H9 (cell line): ENCODE measurements around the gene FHIT. TPM values are rescaled to one million over a fixed set of nuclear protein-coding genes. Genes with fewer than 3 reads are reported as not detected.
"Not testable (repeated sequence)": the region's sequence is repeated elsewhere in the genome, so short reads cannot be mapped to it uniquely, and the experiment has no call there.

Experiments
- DNase-seq: peaks from one replicate; pipeline ENCODE4 v3.0.0-alpha.2; 2017
- H2AFZ ChIP-seq: one replicate; pipeline ENCODE4 v1.6.1; 2013; ENCODE audit warnings: mild to moderate bottlenecking, low read length, control low read depth, moderate library complexity
- H2AK5ac ChIP-seq: 2 replicates; pipeline ENCODE4 v1.6.1; 2013; ENCODE audit warnings: low read length, control low read depth, mixed read lengths; ENCODE audit not compliant: insufficient read length
- H2BK120ac ChIP-seq: one replicate; pipeline ENCODE4 v1.6.1; 2013; ENCODE audit warnings: low read depth, mild to moderate bottlenecking, low read length, control low read depth, inconsistent platforms; ENCODE audit not compliant: poor library complexity, severe bottlenecking
- H2BK12ac ChIP-seq: 2 replicates; pipeline ENCODE4 v1.6.1; 2013; ENCODE audit warnings: low read length, control low read depth, mixed read lengths, low read depth; ENCODE audit not compliant: insufficient read length
- H2BK15ac ChIP-seq: 2 replicates; pipeline ENCODE4 v1.6.1; 2013; ENCODE audit warnings: low read depth, low read length, control low read depth
- H2BK20ac ChIP-seq: one replicate; pipeline ENCODE4 v1.6.1; 2013; ENCODE audit warnings: low read depth, mild to moderate bottlenecking, low read length, control low read depth, inconsistent platforms; ENCODE audit not compliant: poor library complexity, severe bottlenecking
- H2BK5ac ChIP-seq: 2 replicates; pipeline ENCODE4 v1.6.1; 2013; ENCODE audit warnings: low read length, control low read depth, mixed read lengths; ENCODE audit not compliant: insufficient read length
- H3K14ac ChIP-seq: 2 replicates; pipeline ENCODE4 v1.6.1; 2013; ENCODE audit warnings: low read length, control low read depth; ENCODE audit not compliant: insufficient read depth
- H3K18ac ChIP-seq: 2 replicates; pipeline ENCODE4 v1.6.1; 2013; ENCODE audit warnings: low read depth, mild to moderate bottlenecking, mixed read lengths, low read length, control low read depth; ENCODE audit not compliant: insufficient read length
- H3K23ac ChIP-seq: 2 replicates; pipeline ENCODE4 v1.6.1; 2013; ENCODE audit warnings: low read length, control low read depth, mixed read lengths, low read depth; ENCODE audit not compliant: insufficient read length
- H3K23me2 ChIP-seq: 2 replicates; pipeline ENCODE4 v1.6.1; 2013; ENCODE audit warnings: low read depth, mild to moderate bottlenecking, mixed read lengths, low read length, control low read depth; ENCODE audit not compliant: insufficient read length, poor library complexity, severe bottlenecking
- H3K27ac ChIP-seq: 2 replicates; pipeline ENCODE4 v1.5.1; 2013; ENCODE audit warnings: low read length, control low read depth, mixed read lengths, low read depth; ENCODE audit not compliant: insufficient read length
- H3K27me3 ChIP-seq: 2 replicates; pipeline ENCODE4 v1.6.1; 2013; ENCODE audit warnings: low read length, control low read depth, inconsistent platforms; ENCODE audit not compliant: insufficient read depth
- H3K4ac ChIP-seq: 2 replicates; pipeline ENCODE4 v1.6.1; 2013; ENCODE audit warnings: low read depth, mild to moderate bottlenecking, control low read depth, inconsistent platforms, low read length, moderate library complexity
- H3K4me1 ChIP-seq: 2 replicates; pipeline ENCODE4 v1.6.1; 2013; ENCODE audit warnings: low read length, control low read depth, inconsistent platforms; ENCODE audit not compliant: insufficient read depth
- H3K4me2 ChIP-seq: 2 replicates; pipeline ENCODE4 v1.6.1; 2013; ENCODE audit warnings: low read length, control low read depth, mixed read lengths; ENCODE audit not compliant: insufficient read length, insufficient read depth
- H3K56ac ChIP-seq: 2 replicates; pipeline ENCODE4 v1.6.1; 2013; ENCODE audit warnings: low read depth, mild to moderate bottlenecking, mixed read lengths, low read length, control low read depth; ENCODE audit not compliant: insufficient read length
- H3K79me1 ChIP-seq: 2 replicates; pipeline ENCODE4 v1.6.1; 2013; ENCODE audit warnings: low read depth, mild to moderate bottlenecking, moderate library complexity, low read length, control low read depth, inconsistent platforms; ENCODE audit not compliant: insufficient read depth, poor library complexity, severe bottlenecking
- H3K79me2 ChIP-seq: 2 replicates; pipeline ENCODE4 v1.6.1; 2013; ENCODE audit warnings: low read length, control low read depth, inconsistent platforms; ENCODE audit not compliant: insufficient read depth
- H3K9ac ChIP-seq: 2 replicates; pipeline ENCODE4 v1.6.1; 2013; ENCODE audit warnings: low read length, control low read depth, mixed read lengths; ENCODE audit not compliant: insufficient read length; ENCODE audit errors: extremely low read depth
- H3K9me3 ChIP-seq: one replicate; pipeline ENCODE4 v1.6.1; 2013; ENCODE audit warnings: low read depth, low read length, inconsistent platforms; ENCODE audit not compliant: control insufficient read depth
- H3T11ph ChIP-seq: one replicate; pipeline ENCODE4 v1.6.1; 2013; ENCODE audit warnings: mild to moderate bottlenecking, low read length, control low read depth, inconsistent platforms
- H4K20me1 ChIP-seq: one replicate; pipeline ENCODE4 v1.6.1; 2013; ENCODE audit not compliant: control insufficient read depth, insufficient read length, insufficient read depth
- H4K5ac ChIP-seq: 2 replicates; pipeline ENCODE4 v1.6.1; 2013; ENCODE audit warnings: low read depth, mild to moderate bottlenecking, mixed read lengths, low read length, control low read depth; ENCODE audit not compliant: insufficient read length
- H4K8ac ChIP-seq: replicated peaks from 2 replicates; pipeline ENCODE4 v1.6.1; 2013; ENCODE audit warnings: low read length, control low read depth, mixed read lengths, low read depth; ENCODE audit not compliant: insufficient read length
- H4K91ac ChIP-seq: 2 replicates; pipeline ENCODE4 v1.6.1; 2013; ENCODE audit warnings: low read depth, mild to moderate bottlenecking, moderate library complexity, mixed read lengths, low read length, control low read depth; ENCODE audit not compliant: insufficient read length
- H3K27ac Mint-ChIP-seq, 3 experiments: 2 replicates in 2 of 3; 3 replicates in 1 of 3; pipeline ENCODE4 v1.8.0; 2020 to 2021; ENCODE audit warnings: mixed read lengths in 3 of 3, mild to moderate bottlenecking in 1 of 3, moderate library complexity in 1 of 3
- H3K27me3 Mint-ChIP-seq: 2 replicates; pipeline ENCODE4 v1.8.0; 2021; ENCODE audit warnings: low read depth, mild to moderate bottlenecking, moderate library complexity, mixed read lengths
- H3K36me3 Mint-ChIP-seq, 3 experiments: 2 replicates in 2 of 3; 3 replicates in 1 of 3; pipeline ENCODE4 v1.8.0; 2020 to 2021; ENCODE audit warnings: low read depth in 3 of 3, mixed read lengths in 3 of 3; ENCODE audit not compliant: insufficient read depth in 1 of 3
- H3K4me1 Mint-ChIP-seq, 2 experiments: 2 replicates each; pipeline ENCODE4 v1.8.0; 2020; ENCODE audit warnings: mixed read lengths in 2 of 2
- H3K4me3 Mint-ChIP-seq, 2 experiments: 2 replicates in 1 of 2; 3 replicates in 1 of 2; pipeline ENCODE4 v1.8.0; 2020 to 2021; ENCODE audit warnings: mild to moderate bottlenecking in 2 of 2, mixed read lengths in 2 of 2, moderate library complexity in 1 of 2
- H3K9me3 Mint-ChIP-seq, 2 experiments: 2 replicates in 1 of 2; 3 replicates in 1 of 2; pipeline ENCODE4 v1.8.0; 2020; ENCODE audit warnings: mild to moderate bottlenecking in 2 of 2, mixed read lengths in 2 of 2, moderate library complexity in 1 of 2
- WGBS: extraction: QIAGEN DNeasy Blood & Tissue Kit; methylation state at CpG from one replicate; pipeline ENCODE4 v1.1.7; 2013; ENCODE audit warnings: missing lambda C conversion rate, low lambda C conversion rate, mixed read lengths; ENCODE audit not compliant: insufficient read length; ENCODE audit errors: extremely low coverage; 5-methylcytosine and 5-hydroxymethylcytosine counted together
- total RNA-seq: library from RNA; stranded (reverse); gene quantifications from 2 replicates; pipeline ENCODE4 v1.2.1, GENCODE V29; 2021
- TF ChIP-seq, protein P1 (sequence below): fragments of 200-600 bp; sonication (generic); conservative IDR thresholded peaks from 3 replicates; pipeline ENCODE4 v1.8.0; 2021; ENCODE audit warnings: antibody characterized with exemption, mild to moderate bottlenecking

FHIT gene
- total RNA-seq, 1 experiment from 2014 or later, result 3.0 TPM

DNA sequence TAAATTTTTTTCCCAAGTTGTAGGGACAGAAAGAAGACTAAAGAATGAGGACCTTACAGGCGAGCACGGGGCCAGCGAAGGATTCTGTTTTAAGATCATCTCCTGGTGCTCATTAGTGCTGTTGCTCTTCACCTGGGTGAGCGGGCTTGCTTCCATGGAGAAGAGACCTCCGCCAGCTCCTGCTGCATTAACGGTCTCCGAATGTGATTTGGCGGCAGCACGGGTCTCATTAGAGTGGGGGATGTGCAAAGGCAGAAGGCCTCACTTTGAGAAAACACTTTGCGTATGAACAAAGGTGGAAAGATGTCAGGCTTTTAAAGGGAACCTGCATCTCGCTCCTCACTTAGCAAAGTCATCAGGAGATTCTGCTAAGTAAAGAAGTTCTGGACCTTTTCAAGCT lies 1448.0 kb downstream of the FHIT start:
- Histone ChIP-seq H3K23me2 (no peaks in the 10 kb centered on the region), H2AK5ac (no peak overlapping the region), H4K5ac (no peak overlapping the region), H3K18ac (no peak overlapping the region), H2BK12ac (no peak overlapping the region), H4K20me1 (no peaks in the 10 kb centered on the region), H3K79me2 (no peaks in the 10 kb centered on the region), H3K4me1 (no peaks in the 10 kb centered on the region), H3K14ac (no peak overlapping the region; the same call in 1 of the 2 replicates), H2AFZ (peak overlapping the region; percentile 46), H2BK15ac (no peak overlapping the region), H2BK120ac (no peak overlapping the region), H3K23ac (no peak overlapping the region), H3K9me3 (no peaks in the 10 kb centered on the region), H3K9ac (no peak overlapping the region), H3K27ac (no peak overlapping the region), H3K56ac (no peak overlapping the region), H2BK5ac (no peak overlapping the region), H3T11ph (no peak overlapping the region), H4K91ac (no peak overlapping the region), H4K8ac (no peak overlapping the region), H3K4me2 (no peak overlapping the region), H3K27me3 (no peaks in the 10 kb centered on the region), H3K4ac (no peak overlapping the region), H3K79me1 (no peaks in the 10 kb centered on the region), H2BK20ac (no peak overlapping the region)
- WGBS, result no CpG with 5 or more reads among the region's 11 CpGs
- Mint-ChIP-seq H3K4me1 (peaks cover 16 to 19% of the 10 kb centered on the region in 2 experiments), H3K27ac (peak overlapping the region in 1 of 3 experiments; percentile 56; a peak in 1 of 7 replicates), H3K27me3 (peaks cover 4% of the 10 kb centered on the region), H3K36me3 (no peaks in the 10 kb centered on the region), H3K4me3 (no peak overlapping the region; a peak in 1 of 5 replicates), H3K9me3 (no peaks in the 10 kb centered on the region; a peak in 2 of 5 replicates)
- TF ChIP-seq, protein P1, sequence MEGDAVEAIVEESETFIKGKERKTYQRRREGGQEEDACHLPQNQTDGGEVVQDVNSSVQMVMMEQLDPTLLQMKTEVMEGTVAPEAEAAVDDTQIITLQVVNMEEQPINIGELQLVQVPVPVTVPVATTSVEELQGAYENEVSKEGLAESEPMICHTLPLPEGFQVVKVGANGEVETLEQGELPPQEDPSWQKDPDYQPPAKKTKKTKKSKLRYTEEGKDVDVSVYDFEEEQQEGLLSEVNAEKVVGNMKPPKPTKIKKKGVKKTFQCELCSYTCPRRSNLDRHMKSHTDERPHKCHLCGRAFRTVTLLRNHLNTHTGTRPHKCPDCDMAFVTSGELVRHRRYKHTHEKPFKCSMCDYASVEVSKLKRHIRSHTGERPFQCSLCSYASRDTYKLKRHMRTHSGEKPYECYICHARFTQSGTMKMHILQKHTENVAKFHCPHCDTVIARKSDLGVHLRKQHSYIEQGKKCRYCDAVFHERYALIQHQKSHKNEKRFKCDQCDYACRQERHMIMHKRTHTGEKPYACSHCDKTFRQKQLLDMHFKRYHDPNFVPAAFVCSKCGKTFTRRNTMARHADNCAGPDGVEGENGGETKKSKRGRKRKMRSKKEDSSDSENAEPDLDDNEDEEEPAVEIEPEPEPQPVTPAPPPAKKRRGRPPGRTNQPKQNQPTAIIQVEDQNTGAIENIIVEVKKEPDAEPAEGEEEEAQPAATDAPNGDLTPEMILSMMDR, result no peak
- no peak for DNase-seq

- not testable (repeated sequence) for H3K36me3 Mint-ChIP-seq, H4K8ac ChIP-seq, H3K18ac ChIP-seq, H2BK5ac ChIP-seq, H3K4ac ChIP-seq, DNase-seq, H4K20me1 ChIP-seq, H3K4me1 ChIP-seq, H2AK5ac ChIP-seq, H2BK120ac ChIP-seq, H3K27ac ChIP-seq, H3K4me2 ChIP-seq, H2BK15ac ChIP-seq, H2BK12ac ChIP-seq, H3K23ac ChIP-seq, H3K79me1 ChIP-seq, H3K9ac ChIP-seq, H3K56ac ChIP-seq, H2AFZ ChIP-seq, H3T11ph ChIP-seq, H3K9me3 ChIP-seq, H4K5ac ChIP-seq, H4K91ac ChIP-seq, H3K27me3 ChIP-seq, H3K14ac ChIP-seq, H2BK20ac ChIP-seq, H3K27me3 Mint-ChIP-seq, H3K23me2 ChIP-seq, H3K79me2 ChIP-seq, H3K9me3 Mint-ChIP-seq
- no CpG with 5 or more reads among the region's 5 CpGs for WGBS
- H3K4me1 Mint-ChIP-seq, result peaks cover 16 to 19% of the 10 kb centered on the region in 2 experiments
- peak overlapping the region in 1 of 3 experiments; percentile 85; a peak in 1 of 7 replicates for H3K27ac Mint-ChIP-seq
- H3K4me3 Mint-ChIP-seq, result peak overlapping the region in 1 of 2 experiments; percentile 20; a peak in 1 of 5 replicates
Observed at GRCh38 chr3:59802453-59802852, 1448.8 kb downstream of the FHIT start.
